Lower leg skin (tissue), 3 donors: Measurements from ENCODE around the gene RGP1.

Source experiments
- POLR2A ChIP-seq, 2 donors: fragments of 450-650 bp; IDR thresholded peaks; one replicate each; pipeline ENCODE4 v1.6.1; 2016 to 2017; ENCODE audit warnings: antibody characterized with exemption in 2 of 2, mild to moderate bottlenecking in 1 of 2, moderate library complexity in 1 of 2
- TF ChIP-seq, protein P1 (sequence below), 3 donors: fragments of 450-650 bp; IDR thresholded peaks; one replicate each; pipeline ENCODE4 v1.5.1; 2016; ENCODE audit warnings: antibody characterized with exemption in 3 of 3, mild to moderate bottlenecking in 3 of 3, moderate library complexity in 2 of 3

- TF ChIP-seq, protein P1, sequence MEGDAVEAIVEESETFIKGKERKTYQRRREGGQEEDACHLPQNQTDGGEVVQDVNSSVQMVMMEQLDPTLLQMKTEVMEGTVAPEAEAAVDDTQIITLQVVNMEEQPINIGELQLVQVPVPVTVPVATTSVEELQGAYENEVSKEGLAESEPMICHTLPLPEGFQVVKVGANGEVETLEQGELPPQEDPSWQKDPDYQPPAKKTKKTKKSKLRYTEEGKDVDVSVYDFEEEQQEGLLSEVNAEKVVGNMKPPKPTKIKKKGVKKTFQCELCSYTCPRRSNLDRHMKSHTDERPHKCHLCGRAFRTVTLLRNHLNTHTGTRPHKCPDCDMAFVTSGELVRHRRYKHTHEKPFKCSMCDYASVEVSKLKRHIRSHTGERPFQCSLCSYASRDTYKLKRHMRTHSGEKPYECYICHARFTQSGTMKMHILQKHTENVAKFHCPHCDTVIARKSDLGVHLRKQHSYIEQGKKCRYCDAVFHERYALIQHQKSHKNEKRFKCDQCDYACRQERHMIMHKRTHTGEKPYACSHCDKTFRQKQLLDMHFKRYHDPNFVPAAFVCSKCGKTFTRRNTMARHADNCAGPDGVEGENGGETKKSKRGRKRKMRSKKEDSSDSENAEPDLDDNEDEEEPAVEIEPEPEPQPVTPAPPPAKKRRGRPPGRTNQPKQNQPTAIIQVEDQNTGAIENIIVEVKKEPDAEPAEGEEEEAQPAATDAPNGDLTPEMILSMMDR (IDR thresholded peaks at IDR 0.05), result no peak
- TF ChIP-seq POLR2A (IDR thresholded peaks at IDR 0.05), result no peak
Observed at GRCh38 chr9:35766997-35767396, 17.9 kb downstream of the RGP1 start.
